ENCODE measurements around the gene RSAD1.

- no peak for TF ChIP-seq POLR2A (IDR thresholded peaks at IDR 0.05)
- no peak for TF ChIP-seq CTCF (IDR thresholded peaks at IDR 0.05)
Observed at GRCh38 chr17:50513495-50513894, 34.8 kb downstream of the RSAD1 start.

All from thyroid gland (tissue), 4 donors.